ENCODE results near the gene GAPT.

GAPT gene

GRCh38 chr5:58484505-58484904, 6.7 kb upstream of the GAPT start:
- Mint-ChIP-seq H3K36me3 (no peaks in the 10 kb centered on the region), H3K27ac (no peak overlapping the region), H3K4me1 (no peaks in the 10 kb centered on the region), H3K4me3 (no peak overlapping the region), H3K9me3 (no peaks in the 10 kb centered on the region)
- no peak for DNase-seq (ENCODE audit: low spot score in 2 of 2)
- no peak for ATAC-seq

DNA sequence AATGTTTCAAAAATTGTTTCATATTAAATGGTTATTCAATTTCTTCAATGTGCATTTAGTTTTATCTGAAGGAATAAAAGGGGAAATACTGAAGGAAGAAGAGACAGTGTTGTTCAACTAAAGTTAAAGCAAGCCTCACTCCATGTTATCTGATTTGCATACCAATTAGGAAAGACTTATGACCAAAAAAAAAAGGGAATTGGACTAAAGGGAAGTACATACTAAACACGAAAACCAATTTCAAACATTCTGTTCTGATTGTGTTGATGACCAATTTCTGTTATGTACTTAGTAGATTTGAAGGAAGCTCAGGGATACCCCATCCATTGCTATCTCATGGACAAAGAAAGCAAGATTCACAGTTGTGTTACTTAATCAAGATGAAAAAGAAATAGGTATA, 4.9 kb upstream of the GAPT start:
- Mint-ChIP-seq H3K27ac (no peak overlapping the region), H3K4me1 (no peaks in the 10 kb centered on the region), H3K36me3 (no peaks in the 10 kb centered on the region), H3K9me3 (no peaks in the 10 kb centered on the region), H3K4me3 (no peak overlapping the region)
- DNase-seq (ENCODE audit: low spot score in 2 of 2) (no peak), ATAC-seq (no peak)

DNA sequence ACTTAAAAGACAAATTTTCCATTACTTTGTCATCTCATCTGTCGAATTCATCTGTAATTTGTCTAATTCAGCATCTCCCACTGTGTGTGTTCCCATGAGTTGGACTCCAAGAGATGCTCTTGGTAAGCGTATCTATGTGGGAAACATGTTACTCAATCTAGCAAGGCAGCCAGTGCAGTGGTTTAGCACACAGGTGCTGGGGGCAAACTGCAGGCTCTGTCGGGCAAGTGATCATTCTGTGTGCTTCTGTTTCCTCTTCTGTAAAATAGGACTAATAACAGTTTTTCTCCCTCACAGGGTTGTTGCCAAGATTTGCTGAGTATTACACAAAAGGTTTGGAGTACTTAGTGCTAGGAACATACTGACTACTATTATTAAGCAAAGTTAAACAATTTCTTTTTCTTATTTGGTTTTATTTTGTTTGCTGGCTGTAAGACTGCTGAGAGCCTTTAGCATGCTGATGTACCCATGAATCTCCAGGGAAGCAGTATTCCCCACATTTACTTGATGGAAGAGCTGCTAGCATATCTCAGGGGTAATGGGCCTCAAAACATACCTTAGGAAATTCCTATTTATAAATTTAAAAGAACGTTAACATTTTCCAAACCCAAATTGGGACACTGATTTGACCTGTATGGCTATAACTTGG, 709 bp upstream of the GAPT start:
- Mint-ChIP-seq H3K4me3 (no peak overlapping the region), H3K36me3 (no peaks in the 10 kb centered on the region), H3K9me3 (no peaks in the 10 kb centered on the region), H3K4me1 (no peaks in the 10 kb centered on the region), H3K27ac (no peak overlapping the region)
- ATAC-seq (no peak), DNase-seq (ENCODE audit: low spot score in 2 of 2) (no peak)

DNA sequence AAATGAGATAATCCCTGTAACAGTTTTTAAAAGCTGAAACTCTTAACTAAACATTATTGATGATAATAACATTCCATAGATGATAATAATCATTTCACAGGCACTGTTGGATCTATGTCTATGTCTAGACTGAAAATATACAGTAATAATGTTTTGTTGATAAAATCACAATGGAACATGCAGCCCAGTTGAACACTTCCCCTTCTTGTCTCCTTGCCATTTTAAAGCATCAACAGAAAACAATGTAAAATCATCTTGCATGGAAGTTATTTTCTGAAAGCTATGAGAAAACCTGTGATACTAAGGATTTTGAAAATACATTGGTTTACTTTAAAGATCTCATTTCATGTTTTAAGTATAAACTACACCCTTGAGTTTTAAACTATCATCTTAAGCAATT, 1.9 kb downstream of the GAPT start:
- DNase-seq (ENCODE audit: low spot score in 2 of 2) (no peak), ATAC-seq (no peak)
- Mint-ChIP-seq H3K9me3 (no peaks in the 10 kb centered on the region), H3K4me3 (no peak overlapping the region), H3K27ac (no peak overlapping the region), H3K36me3 (no peaks in the 10 kb centered on the region), H3K4me1 (no peaks in the 10 kb centered on the region)

DNA sequence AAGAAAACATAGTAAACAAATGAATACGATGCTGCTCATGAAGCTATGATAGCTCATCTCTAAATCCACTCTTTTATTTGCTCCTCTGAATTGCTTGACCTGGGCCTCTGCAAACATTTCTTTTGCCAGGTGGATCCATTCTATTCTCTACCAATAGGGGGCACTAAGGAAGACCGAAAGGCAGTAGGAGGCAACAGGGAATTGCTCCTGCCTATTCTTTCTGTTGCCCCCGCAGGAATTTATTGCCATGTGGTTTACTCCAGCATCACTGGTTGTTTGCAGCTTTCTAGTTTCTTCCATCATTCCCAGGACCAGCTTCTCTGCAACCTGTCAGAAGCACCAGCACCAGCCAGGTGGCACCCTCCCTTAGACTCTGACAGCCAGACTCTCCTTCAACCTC, 5.3 kb downstream of the GAPT start:
- ATAC-seq (no peak), DNase-seq (ENCODE audit: low spot score in 2 of 2) (no peak)
- no peak overlapping the region for H3K4me3 Mint-ChIP-seq
- H3K4me1 Mint-ChIP-seq = no peaks in the 10 kb centered on the region
- H3K9me3 Mint-ChIP-seq = no peaks in the 10 kb centered on the region
- H3K27ac Mint-ChIP-seq = no peak overlapping the region
- H3K36me3 Mint-ChIP-seq = no peaks in the 10 kb centered on the region

DNA sequence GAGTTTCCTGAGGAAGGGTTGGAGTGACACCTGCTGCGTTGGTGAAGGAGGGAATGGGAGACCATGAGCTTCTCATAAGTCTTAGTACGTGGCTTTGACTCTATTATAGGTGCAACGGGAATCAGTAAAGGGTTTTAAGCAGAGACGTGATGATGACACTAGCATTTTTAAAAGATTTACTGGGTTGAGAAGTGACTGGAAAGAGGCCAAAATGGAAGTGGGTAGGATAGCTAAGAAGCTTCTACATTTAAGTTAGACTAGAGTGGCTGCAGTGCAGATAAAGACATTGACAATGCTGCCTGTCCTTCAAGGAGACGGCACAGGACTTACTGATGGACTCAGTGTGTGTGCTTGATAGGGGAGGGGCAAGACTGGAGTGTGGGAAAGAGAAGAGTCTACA, 6.2 kb downstream of the GAPT start:
- Mint-ChIP-seq H3K4me1 (no peaks in the 10 kb centered on the region), H3K4me3 (no peak overlapping the region), H3K9me3 (no peaks in the 10 kb centered on the region), H3K27ac (no peak overlapping the region), H3K36me3 (no peaks in the 10 kb centered on the region)
- DNase-seq (ENCODE audit: low spot score in 2 of 2) (no peak), ATAC-seq (no peak)

- Mint-ChIP-seq H3K4me1 (no peaks in the 10 kb centered on the region), H3K9me3 (no peaks in the 10 kb centered on the region), H3K4me3 (no peak overlapping the region), H3K36me3 (no peaks in the 10 kb centered on the region), H3K27ac (no peak overlapping the region)
- ATAC-seq (no peak), DNase-seq (ENCODE audit: low spot score in 2 of 2) (no peak)
Observed at GRCh38 chr5:58497921-58498320, 6.7 kb downstream of the GAPT start.

DNA sequence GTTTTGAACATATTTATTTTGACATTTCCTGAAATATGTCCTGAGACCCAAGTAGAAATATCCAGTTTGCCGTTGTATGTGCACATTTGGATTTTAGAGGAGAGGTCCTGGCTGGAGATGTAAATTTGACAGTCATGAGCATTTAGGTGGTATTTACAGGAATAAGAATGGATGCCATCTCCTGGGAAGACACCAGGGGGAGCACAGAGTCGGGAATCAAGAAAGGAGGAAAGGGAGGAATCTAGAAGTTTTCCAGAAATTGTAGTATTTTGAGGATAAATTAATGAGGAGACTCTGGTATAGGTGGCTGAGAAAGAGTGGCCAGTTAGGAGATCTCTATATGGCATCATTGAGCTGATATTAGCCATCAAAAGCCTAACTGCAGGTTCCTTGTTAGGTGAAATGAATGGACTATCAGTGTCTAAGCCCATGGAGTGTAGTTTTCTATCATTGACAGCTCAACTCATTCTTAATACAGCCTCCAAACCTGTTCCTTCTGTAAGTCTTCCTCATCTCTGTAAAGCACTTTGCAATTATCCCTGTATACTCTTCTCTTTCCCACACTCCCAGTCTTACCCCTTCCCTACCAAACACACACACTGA, 7.2 kb downstream of the GAPT start:
- H3K36me3 Mint-ChIP-seq = no peaks in the 10 kb centered on the region
- no peaks in the 10 kb centered on the region for H3K4me1 Mint-ChIP-seq
- no peak for DNase-seq (ENCODE audit: low spot score in 2 of 2)
- no peak for ATAC-seq
- no peak overlapping the region for H3K4me3 Mint-ChIP-seq
- H3K9me3 Mint-ChIP-seq = no peaks in the 10 kb centered on the region
- no peak overlapping the region for H3K27ac Mint-ChIP-seq

- DNase-seq (ENCODE audit: low spot score in 2 of 2) (no peak), ATAC-seq (no peak)
- H3K4me3 Mint-ChIP-seq = no peak overlapping the region
- no peaks in the 10 kb centered on the region for H3K4me1 Mint-ChIP-seq
- no peaks in the 10 kb centered on the region for H3K36me3 Mint-ChIP-seq
- H3K27ac Mint-ChIP-seq = no peak overlapping the region
- no peaks in the 10 kb centered on the region for H3K9me3 Mint-ChIP-seq
Observed at GRCh38 chr5:58499231-58499630, 8.0 kb downstream of the GAPT start.

DNA sequence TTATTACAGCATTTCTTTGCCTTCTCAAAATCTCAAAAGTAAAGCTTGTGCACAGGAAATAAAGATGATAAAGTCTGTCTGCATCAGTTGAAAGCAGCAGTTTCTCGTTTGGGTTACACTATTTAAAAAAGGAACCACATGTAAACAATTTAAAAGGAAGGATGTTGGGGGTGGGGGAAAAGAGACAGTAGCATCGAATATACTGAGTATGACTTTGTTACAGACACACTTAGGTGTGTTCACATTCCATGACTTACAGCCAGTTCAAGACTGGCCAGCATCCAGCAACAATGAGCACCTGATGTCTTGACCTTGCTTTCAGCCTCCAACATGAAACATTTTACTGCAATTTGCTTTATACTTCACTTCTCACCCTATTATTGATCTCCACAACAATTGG, 8.7 kb downstream of the GAPT start:
- Mint-ChIP-seq H3K9me3 (no peaks in the 10 kb centered on the region), H3K4me1 (no peaks in the 10 kb centered on the region), H3K27ac (no peak overlapping the region), H3K4me3 (no peak overlapping the region), H3K36me3 (no peaks in the 10 kb centered on the region)
- ATAC-seq (no peak), DNase-seq (ENCODE audit: low spot score in 2 of 2) (no peak)

DNA sequence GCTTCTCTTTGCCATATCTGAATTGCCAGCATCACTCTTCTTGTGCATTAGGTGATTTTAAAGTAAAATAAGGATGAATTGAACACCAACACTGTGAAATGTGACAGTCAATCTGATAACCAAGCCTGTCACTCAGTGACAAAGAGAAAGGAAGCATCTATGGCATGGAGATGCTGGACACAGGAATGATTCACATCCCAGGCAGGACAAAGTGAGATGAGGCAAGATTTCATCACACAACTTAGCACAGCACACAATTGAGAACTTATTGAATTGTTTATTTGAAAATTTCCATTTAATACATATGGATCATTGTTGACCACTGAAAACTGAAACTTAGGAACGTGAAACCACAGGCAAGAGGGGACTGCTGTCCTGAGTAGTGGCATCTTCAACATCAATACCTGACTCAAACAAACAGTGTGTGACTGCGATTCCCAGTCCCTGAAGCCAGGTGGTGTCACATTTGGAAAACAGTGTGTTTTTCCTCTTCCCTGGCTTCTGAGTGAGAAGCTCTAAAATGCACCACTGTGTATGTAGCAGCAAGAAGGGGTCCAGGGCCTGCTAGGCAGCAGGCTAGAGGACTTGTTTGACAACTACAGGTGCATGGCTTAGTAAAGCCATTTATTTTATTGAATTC, 10.7 kb downstream of the GAPT start:
- Mint-ChIP-seq H3K27ac (no peak overlapping the region), H3K36me3 (no peaks in the 10 kb centered on the region), H3K9me3 (no peaks in the 10 kb centered on the region), H3K4me1 (no peaks in the 10 kb centered on the region), H3K4me3 (no peak overlapping the region)
- DNase-seq (ENCODE audit: low spot score in 2 of 2) (no peak), ATAC-seq (no peak)

GRCh38 chr5:58503390-58504046, 12.3 kb downstream of the GAPT start:
- Mint-ChIP-seq H3K9me3 (no peaks in the 10 kb centered on the region), H3K4me1 (no peaks in the 10 kb centered on the region), H3K4me3 (no peak overlapping the region), H3K36me3 (no peaks in the 10 kb centered on the region), H3K27ac (no peak overlapping the region)
- ATAC-seq (no peak), DNase-seq (ENCODE audit: low spot score in 2 of 2) (no peak)

DNA sequence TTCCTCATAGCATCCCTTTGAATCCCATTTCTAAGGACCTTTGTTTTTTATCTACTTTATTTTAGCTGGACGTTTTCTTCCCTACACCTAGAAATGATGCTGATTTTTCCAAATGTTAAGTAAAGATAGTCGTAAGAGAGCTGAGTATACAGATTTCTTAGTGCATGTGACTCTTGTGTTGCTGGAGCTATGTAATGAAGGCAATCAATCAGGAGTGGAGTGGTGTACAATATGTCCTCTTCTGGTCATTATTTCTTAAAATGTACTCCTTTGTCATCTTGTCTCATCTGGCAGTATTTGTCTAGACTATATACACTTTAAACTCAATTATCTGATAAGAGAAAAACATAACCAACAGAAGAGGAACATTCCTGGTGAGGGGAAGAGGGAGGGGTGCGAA, 13.5 kb downstream of the GAPT start:
- Mint-ChIP-seq H3K36me3 (no peaks in the 10 kb centered on the region), H3K4me1 (no peaks in the 10 kb centered on the region), H3K4me3 (no peak overlapping the region), H3K9me3 (no peaks in the 10 kb centered on the region), H3K27ac (no peak overlapping the region)
- ATAC-seq (no peak), DNase-seq (ENCODE audit: low spot score in 2 of 2) (no peak)

- Mint-ChIP-seq H3K9me3 (no peaks in the 10 kb centered on the region), H3K4me1 (no peaks in the 10 kb centered on the region), H3K4me3 (no peak overlapping the region), H3K36me3 (no peaks in the 10 kb centered on the region), H3K27ac (no peak overlapping the region)
- no peak for ATAC-seq
- no peak for DNase-seq (ENCODE audit: low spot score in 2 of 2)
Observed at GRCh38 chr5:58505502-58505901, 14.3 kb downstream of the GAPT start.

GRCh38 chr5:58505971-58506640, 14.9 kb downstream of the GAPT start:
- no peak overlapping the region for H3K27ac Mint-ChIP-seq
- ATAC-seq (no peak), DNase-seq (ENCODE audit: low spot score in 2 of 2) (no peak)
- H3K9me3 Mint-ChIP-seq = no peaks in the 10 kb centered on the region
- no peaks in the 10 kb centered on the region for H3K36me3 Mint-ChIP-seq
- H3K4me1 Mint-ChIP-seq = no peaks in the 10 kb centered on the region
- no peak overlapping the region for H3K4me3 Mint-ChIP-seq
